GM18502 (cell line): ENCODE data around the gene ARHGEF17.
A peak's percentile ranks its signal among the peaks of the same experiment; 100 is the strongest.

Source experiments
- ATAC-seq: cut with Tn5 transposase; IDR thresholded peaks from one replicate; pipeline ENCODE4 v1.9.1; 2021; ENCODE audit warnings: mild to moderate bottlenecking; ENCODE audit not compliant: unreplicated experiment, poor library complexity

Gene ARHGEF17

GRCh38 chr11:73290536-73290935, 17.5 kb upstream of the ARHGEF17 start:
- no peak for ATAC-seq

GRCh38 chr11:73291196-73291595, 16.9 kb upstream of the ARHGEF17 start:
- no peak for ATAC-seq

- ATAC-seq = no peak
These were observed 16.1 kb upstream of the ARHGEF17 start for GRCh38 chr11:73291781-73292524.

GRCh38 chr11:73292525-73292894, 15.6 kb upstream of the ARHGEF17 start:
- no peak for ATAC-seq

- no peak for ATAC-seq
These were observed 14.6 kb upstream of the ARHGEF17 start for GRCh38 chr11:73293356-73293936.

GRCh38 chr11:73294604-73295003, 13.5 kb upstream of the ARHGEF17 start:
- no peak for ATAC-seq

GRCh38 chr11:73295241-73295995, 12.7 kb upstream of the ARHGEF17 start:
- ATAC-seq = peak; percentile 50

- no peak for ATAC-seq
These were observed 12.1 kb upstream of the ARHGEF17 start for GRCh38 chr11:73295996-73296318.

GRCh38 chr11:73296501-73297230, 11.4 kb upstream of the ARHGEF17 start:
- no peak for ATAC-seq

GRCh38 chr11:73297231-73297590, 10.9 kb upstream of the ARHGEF17 start:
- no peak for ATAC-seq

GRCh38 chr11:73297702-73298101, 10.4 kb upstream of the ARHGEF17 start:
- no peak for ATAC-seq

- no peak for ATAC-seq
These were observed 9.8 kb upstream of the ARHGEF17 start for GRCh38 chr11:73298233-73298632.

GRCh38 chr11:73299751-73300150, 8.3 kb upstream of the ARHGEF17 start:
- ATAC-seq = no peak

- ATAC-seq = no peak
These were observed 1.8 kb upstream of the ARHGEF17 start for GRCh38 chr11:73306069-73306841.

- ATAC-seq = no peak
These were observed 1.1 kb upstream of the ARHGEF17 start for GRCh38 chr11:73306977-73307322.

- peak; percentile 71 for ATAC-seq
These were observed 613 bp upstream of the ARHGEF17 start for GRCh38 chr11:73307323-73308002.

GRCh38 chr11:73308961-73309919, 1.2 kb downstream of the ARHGEF17 start:
- ATAC-seq = no peak

GRCh38 chr11:73310076-73310475, 2.0 kb downstream of the ARHGEF17 start:
- ATAC-seq = no peak
